Right lobe of liver (tissue), 4 donors: Measurements from ENCODE around the gene ABHD12.

Source experiments
- POLR2A ChIP-seq: fragments of 450-650 bp; IDR thresholded peaks from one replicate; pipeline ENCODE4 v1.6.1; 2017; ENCODE audit warnings: antibody characterized with exemption, mild to moderate bottlenecking
- TF ChIP-seq, protein P1 (sequence below), 4 donors: fragments of 200-600 bp in 3 of 4; fragments of 450-650 bp in 1 of 4; IDR thresholded peaks; one replicate each; pipeline versions ENCODE4 v1.5.1 to v1.8.0; 2016 to 2022; ENCODE audit warnings: antibody characterized with exemption in 4 of 4, mild to moderate bottlenecking in 2 of 4
- donor health status: DM: no; HTN: no; CAD: no.
- donor health status: DM: no; HTN: no; CAD: no.
- donor health status: DM: no; HTN: yes; CAD: no.

- TF ChIP-seq, protein P1, sequence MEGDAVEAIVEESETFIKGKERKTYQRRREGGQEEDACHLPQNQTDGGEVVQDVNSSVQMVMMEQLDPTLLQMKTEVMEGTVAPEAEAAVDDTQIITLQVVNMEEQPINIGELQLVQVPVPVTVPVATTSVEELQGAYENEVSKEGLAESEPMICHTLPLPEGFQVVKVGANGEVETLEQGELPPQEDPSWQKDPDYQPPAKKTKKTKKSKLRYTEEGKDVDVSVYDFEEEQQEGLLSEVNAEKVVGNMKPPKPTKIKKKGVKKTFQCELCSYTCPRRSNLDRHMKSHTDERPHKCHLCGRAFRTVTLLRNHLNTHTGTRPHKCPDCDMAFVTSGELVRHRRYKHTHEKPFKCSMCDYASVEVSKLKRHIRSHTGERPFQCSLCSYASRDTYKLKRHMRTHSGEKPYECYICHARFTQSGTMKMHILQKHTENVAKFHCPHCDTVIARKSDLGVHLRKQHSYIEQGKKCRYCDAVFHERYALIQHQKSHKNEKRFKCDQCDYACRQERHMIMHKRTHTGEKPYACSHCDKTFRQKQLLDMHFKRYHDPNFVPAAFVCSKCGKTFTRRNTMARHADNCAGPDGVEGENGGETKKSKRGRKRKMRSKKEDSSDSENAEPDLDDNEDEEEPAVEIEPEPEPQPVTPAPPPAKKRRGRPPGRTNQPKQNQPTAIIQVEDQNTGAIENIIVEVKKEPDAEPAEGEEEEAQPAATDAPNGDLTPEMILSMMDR (IDR thresholded peaks at IDR 0.05) = no peak
- TF ChIP-seq POLR2A = no peak
Observed at GRCh38 chr20:25303292-25304024, 87.2 kb downstream of the ABHD12 start.
